ENCODE measurements around the gene GLIS1. TPM values are rescaled to one million over a fixed set of nuclear protein-coding genes. Genes with fewer than 3 reads are reported as not detected.

GLIS1 gene
- total and polyA plus RNA-seq, 2 experiments from 2014 or later = 0.13 to 1.3 TPM

GRCh38 chr1:53521924-53522552, 216.9 kb downstream of the GLIS1 start:
- Histone ChIP-seq H3K4me3 (no peak overlapping the region), H3K27me3 (no peaks in the 10 kb centered on the region), H3K36me3 (replicated peaks; ENCODE audit: insufficient read depth, low read depth) (no peaks in the 10 kb centered on the region), H3K79me2 (no peaks in the 10 kb centered on the region), H3K4me1 (ENCODE audit: insufficient read depth) (peaks cover 15% of the 10 kb centered on the region), H2AFZ (no peak overlapping the region), H3K4me2 (no peak overlapping the region), H3K9me2 (replicated peaks; ENCODE audit: insufficient read depth) (no peaks in the 10 kb centered on the region), H3K27ac (no peak overlapping the region), H4K20me1 (ENCODE audit: insufficient read depth, poor library complexity, severe bottlenecking) (no peaks in the 10 kb centered on the region), H3K9me3 (ENCODE audit: low read depth) (no peaks in the 10 kb centered on the region)
- TF ChIP-seq EZH2 (IDR thresholded peaks at IDR 0.05; ENCODE audit: borderline replicate concordance) (no peak), EZH2phosphoT487 (IDR thresholded peaks at IDR 0.05; ENCODE audit: low read depth, severe bottlenecking, unreplicated experiment) (no peak)
- TF ChIP-seq, protein P1, sequence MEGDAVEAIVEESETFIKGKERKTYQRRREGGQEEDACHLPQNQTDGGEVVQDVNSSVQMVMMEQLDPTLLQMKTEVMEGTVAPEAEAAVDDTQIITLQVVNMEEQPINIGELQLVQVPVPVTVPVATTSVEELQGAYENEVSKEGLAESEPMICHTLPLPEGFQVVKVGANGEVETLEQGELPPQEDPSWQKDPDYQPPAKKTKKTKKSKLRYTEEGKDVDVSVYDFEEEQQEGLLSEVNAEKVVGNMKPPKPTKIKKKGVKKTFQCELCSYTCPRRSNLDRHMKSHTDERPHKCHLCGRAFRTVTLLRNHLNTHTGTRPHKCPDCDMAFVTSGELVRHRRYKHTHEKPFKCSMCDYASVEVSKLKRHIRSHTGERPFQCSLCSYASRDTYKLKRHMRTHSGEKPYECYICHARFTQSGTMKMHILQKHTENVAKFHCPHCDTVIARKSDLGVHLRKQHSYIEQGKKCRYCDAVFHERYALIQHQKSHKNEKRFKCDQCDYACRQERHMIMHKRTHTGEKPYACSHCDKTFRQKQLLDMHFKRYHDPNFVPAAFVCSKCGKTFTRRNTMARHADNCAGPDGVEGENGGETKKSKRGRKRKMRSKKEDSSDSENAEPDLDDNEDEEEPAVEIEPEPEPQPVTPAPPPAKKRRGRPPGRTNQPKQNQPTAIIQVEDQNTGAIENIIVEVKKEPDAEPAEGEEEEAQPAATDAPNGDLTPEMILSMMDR (IDR thresholded peaks at IDR 0.05; ENCODE audit: poor library complexity) = no peak
- 78% methylated on average over 11 of the region's 11 CpGs for WGBS (ENCODE audit: low lambda C conversion rate, missing lambda C conversion rate)
- DNase-seq (ENCODE audit: low spot score) = no peak

DNA sequence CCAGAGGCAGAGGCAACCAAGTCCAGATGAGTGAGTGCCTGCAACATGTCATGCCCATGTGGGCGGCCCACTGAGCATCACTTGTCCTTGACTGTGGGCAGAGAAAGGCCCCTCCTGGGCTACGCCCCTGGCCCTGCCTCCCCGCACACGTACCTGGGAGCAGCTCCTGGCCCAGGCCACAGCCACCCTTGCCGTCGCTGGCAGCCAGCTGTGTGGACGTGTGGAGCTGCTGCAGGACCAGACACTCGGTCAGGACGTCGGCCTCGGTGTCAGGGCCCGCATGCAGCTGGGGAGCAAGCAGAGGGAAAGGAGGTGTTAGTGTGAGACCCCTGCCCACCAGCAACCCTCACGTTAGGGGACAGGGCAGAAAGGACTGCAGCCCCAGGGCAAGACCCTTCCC, 218.5 kb downstream of the GLIS1 start:
- H4K20me1 ChIP-seq (ENCODE audit: insufficient read depth, poor library complexity, severe bottlenecking) = no peaks in the 10 kb centered on the region
- TF ChIP-seq EZH2phosphoT487 (IDR thresholded peaks at IDR 0.05; ENCODE audit: low read depth, severe bottlenecking, unreplicated experiment) = no peak
- TF ChIP-seq EZH2 (IDR thresholded peaks at IDR 0.05; ENCODE audit: borderline replicate concordance) = no peak
- TF ChIP-seq, protein P1 (IDR thresholded peaks at IDR 0.05; ENCODE audit: poor library complexity) = no peak
- WGBS (ENCODE audit: low lambda C conversion rate, missing lambda C conversion rate) = 96% methylated on average over 13 of the region's 13 CpGs

GRCh38 chr1:53519421-53519820, 219.5 kb downstream of the GLIS1 start:
- Histone ChIP-seq H3K36me3 (replicated peaks; ENCODE audit: insufficient read depth, low read depth) (no peaks in the 10 kb centered on the region), H3K4me1 (ENCODE audit: insufficient read depth) (no peaks in the 10 kb centered on the region), H3K4me3 (no peak overlapping the region), H3K9me2 (replicated peaks; ENCODE audit: insufficient read depth) (no peaks in the 10 kb centered on the region), H3K4me2 (no peak overlapping the region), H3K27ac (no peak overlapping the region), H3K27me3 (no peaks in the 10 kb centered on the region), H3K79me2 (no peaks in the 10 kb centered on the region), H4K20me1 (ENCODE audit: insufficient read depth, poor library complexity, severe bottlenecking) (no peaks in the 10 kb centered on the region), H3K9me3 (ENCODE audit: low read depth) (no peaks in the 10 kb centered on the region), H2AFZ (no peak overlapping the region)
- no peak for DNase-seq (ENCODE audit: low spot score)
- 45% methylated on average over 8 of the region's 8 CpGs for WGBS (ENCODE audit: low lambda C conversion rate, missing lambda C conversion rate)
- TF ChIP-seq, protein P1 (IDR thresholded peaks at IDR 0.05; ENCODE audit: poor library complexity) = no peak

More for the DNA sequence above, 218.5 kb downstream of the GLIS1 start:
- H3K9me2 ChIP-seq (replicated peaks; ENCODE audit: insufficient read depth) = no peaks in the 10 kb centered on the region
- no peak overlapping the region for H2AFZ ChIP-seq
- H3K9me3 ChIP-seq (ENCODE audit: low read depth) = no peaks in the 10 kb centered on the region
- no peaks in the 10 kb centered on the region for H3K79me2 ChIP-seq
- H3K27ac ChIP-seq = no peak overlapping the region
- H3K4me3 ChIP-seq = no peak overlapping the region
- H3K4me2 ChIP-seq = no peak overlapping the region
- DNase-seq (ENCODE audit: low spot score) = no peak
- H3K27me3 ChIP-seq = no peaks in the 10 kb centered on the region
- no peaks in the 10 kb centered on the region for H3K4me1 ChIP-seq (ENCODE audit: insufficient read depth)
- H3K36me3 ChIP-seq (replicated peaks; ENCODE audit: insufficient read depth, low read depth) = no peaks in the 10 kb centered on the region
